GM12892 (cell line): ENCODE data around the gene IRS2.

Experiments used
- POLR2A ChIP-seq: IDR thresholded peaks from 2 replicates; pipeline ENCODE4 v1.6.1; 2011; ENCODE audit warnings: low read depth, low read length, control low read depth
- POLR2AphosphoS5 ChIP-seq: IDR thresholded peaks from 2 replicates; pipeline ENCODE4 v1.6.1; 2011; ENCODE audit warnings: low read depth, low read length, control low read depth

DNA sequence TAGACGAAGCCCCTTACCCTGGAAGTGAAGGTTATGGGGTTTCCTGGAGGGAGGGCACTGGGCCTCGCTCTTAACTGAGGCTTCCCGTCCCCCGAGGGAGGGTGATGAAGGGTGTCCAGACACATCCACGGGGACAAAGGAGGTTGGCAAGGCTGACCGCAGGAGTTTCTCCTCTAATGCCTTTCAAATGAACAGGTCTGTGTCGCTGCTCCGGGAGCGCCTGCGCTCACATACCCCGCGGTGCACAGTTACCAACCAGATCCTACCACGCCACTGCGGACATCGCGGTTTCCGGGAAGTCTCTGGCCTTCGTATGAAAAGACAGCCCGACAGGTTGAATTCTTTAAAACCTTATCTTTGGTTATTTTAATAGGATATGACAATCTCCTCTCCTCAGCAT is 41.3 kb downstream of the IRS2 start:
- no peak for TF ChIP-seq POLR2AphosphoS5
- no peak for TF ChIP-seq POLR2A
